Mononuclear cell (primary cell): ENCODE results near the gene NUDT15. TPM values are rescaled to one million over a fixed set of nuclear protein-coding genes. Genes with fewer than 3 reads are reported as not detected.
"Not testable (repeated sequence)": the region's sequence is repeated elsewhere in the genome, so short reads cannot be mapped to it uniquely, and the experiment has no call there.

Experiments
- H3K27me3 ChIP-seq: 2 replicates; pipeline ENCODE4 v1.6.0; 2011; ENCODE audit warnings: low read length, control low read depth; ENCODE audit not compliant: insufficient read depth
- H3K4me1 ChIP-seq: 2 replicates; pipeline ENCODE4 v1.5.1; 2011; ENCODE audit warnings: mild to moderate bottlenecking, low read length, control low read depth; ENCODE audit not compliant: insufficient read depth
- H3K4me3 ChIP-seq: 2 replicates; pipeline ENCODE4 v1.5.1; 2011; ENCODE audit warnings: mild to moderate bottlenecking, low read length, moderate library complexity
- H3K9me3 ChIP-seq: 2 replicates; pipeline ENCODE4 v1.5.1; 2011; ENCODE audit warnings: low read depth, mild to moderate bottlenecking, control low read depth, low read length
- total RNA-seq: library from RNA; depleted of rRNA; stranded (reverse); fragments of >200 nt; gene quantifications from one replicate; pipeline ENCODE4 v1.2.3, GENCODE V29; 2012

Gene NUDT15
- total RNA-seq, 1 donor, result 8.5 TPM

DNA sequence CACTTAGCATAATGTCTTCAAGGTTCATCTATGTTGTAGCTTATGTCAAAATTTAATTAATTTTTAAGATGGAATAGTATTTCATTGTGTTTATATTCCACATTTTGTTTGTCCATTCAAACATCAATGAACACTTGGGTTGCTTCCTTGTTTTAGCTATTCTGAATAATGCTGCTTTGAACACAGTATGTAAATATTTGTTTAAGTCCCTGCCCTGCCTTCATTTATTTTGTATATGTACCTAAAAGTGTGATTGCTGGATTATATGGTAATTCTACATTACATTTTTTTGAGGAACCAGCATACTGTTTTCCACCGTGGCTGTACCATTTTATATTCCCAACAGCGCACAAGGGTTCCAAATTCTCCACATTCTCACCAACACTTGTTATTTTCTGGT is 18.9 kb upstream of the NUDT15 start:
- Histone ChIP-seq H3K9me3 (no peaks in the 10 kb centered on the region), H3K4me1 (no peaks in the 10 kb centered on the region), H3K4me3 (no peak overlapping the region), H3K27me3 (no peaks in the 10 kb centered on the region)

DNA sequence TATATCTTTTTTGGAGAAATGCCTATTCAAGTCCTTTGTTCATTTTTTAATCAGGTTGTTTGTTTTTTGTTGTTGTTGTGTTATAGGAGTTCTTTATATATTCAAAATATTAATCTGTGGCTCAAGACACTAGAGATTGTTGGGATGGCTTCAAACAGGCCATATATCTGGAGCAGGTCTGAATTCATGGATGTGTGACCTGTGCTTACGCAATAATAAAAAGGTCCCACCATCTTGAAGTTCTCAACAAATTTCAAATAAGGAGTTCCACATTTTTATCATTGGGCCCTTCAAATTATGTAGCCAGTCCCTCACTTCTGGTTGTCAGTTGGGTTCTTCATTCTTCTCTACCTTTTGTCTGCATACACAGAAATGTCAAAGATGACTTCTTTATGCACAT is 17.7 kb upstream of the NUDT15 start:
- Histone ChIP-seq H3K27me3 (no peaks in the 10 kb centered on the region), H3K4me3 (no peak overlapping the region), H3K4me1 (no peaks in the 10 kb centered on the region), H3K9me3 (no peaks in the 10 kb centered on the region)

DNA sequence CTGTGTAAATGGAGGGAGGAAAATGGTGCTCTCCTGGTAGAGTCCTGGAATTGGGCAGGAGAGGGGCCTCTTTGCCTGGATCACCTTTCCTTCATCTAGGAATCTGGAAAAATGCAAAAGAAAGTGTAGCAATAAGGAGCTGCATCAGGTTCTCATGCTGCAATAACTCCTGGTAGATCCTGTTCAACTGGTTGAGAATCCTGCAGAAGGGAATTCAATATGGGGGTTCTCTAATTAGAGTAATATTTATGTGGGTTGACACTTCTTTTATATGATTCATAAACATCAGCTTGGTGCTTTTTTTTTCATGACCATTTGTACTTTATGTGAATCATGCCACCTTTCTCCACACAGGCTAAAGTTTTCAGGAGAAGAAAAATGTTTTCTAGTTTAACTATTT is 9.5 kb upstream of the NUDT15 start:
- Histone ChIP-seq H3K4me3 (no peak overlapping the region), H3K27me3 (no peaks in the 10 kb centered on the region), H3K9me3 (no peaks in the 10 kb centered on the region), H3K4me1 (no peaks in the 10 kb centered on the region)

DNA sequence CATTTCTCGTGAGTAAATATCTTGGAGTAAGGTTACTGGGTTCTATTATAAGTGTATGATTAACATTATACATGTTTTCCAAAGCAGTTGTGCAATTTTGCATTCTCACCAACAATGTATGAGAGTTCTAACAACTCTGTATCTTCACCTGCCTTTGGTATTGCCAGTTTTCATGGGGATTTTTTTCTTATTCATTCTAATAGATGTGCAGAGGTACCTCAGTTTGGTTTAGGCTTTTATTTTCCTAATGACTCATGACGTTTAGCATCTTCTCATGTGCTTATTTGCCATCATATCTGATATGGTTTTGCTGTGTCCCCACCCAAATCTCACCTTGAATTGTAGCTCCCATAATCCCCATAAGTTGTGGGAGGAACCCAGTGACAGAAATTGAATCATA is 7.7 kb upstream of the NUDT15 start:
- Histone ChIP-seq H3K9me3 (no peaks in the 10 kb centered on the region), H3K4me3 (no peak overlapping the region), H3K27me3 (no peaks in the 10 kb centered on the region), H3K4me1 (no peaks in the 10 kb centered on the region)

DNA sequence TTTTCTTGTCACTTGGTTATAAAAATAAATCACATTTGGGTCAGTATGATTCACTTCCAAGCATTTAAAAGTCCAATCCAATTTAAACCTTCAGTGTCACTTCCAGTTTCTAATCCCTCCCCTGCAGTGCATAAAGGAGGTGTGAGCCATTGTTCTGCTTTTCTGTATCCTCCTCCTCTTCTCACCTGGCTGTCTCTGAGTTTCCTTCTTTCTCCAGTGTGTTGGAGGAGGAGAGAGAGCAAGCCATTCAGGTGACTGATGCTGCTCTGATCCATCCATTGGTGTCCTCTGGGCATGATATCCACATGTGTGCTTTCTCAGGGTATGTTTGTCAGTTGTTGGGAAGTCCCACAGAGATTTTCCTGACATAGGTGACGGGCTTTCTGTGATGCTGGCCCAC is 1.2 kb downstream of the NUDT15 start:
- Histone ChIP-seq H3K27me3 (no peaks in the 10 kb centered on the region), H3K4me3 (no peak overlapping the region), H3K9me3 (no peaks in the 10 kb centered on the region), H3K4me1 (peaks cover 18% of the 10 kb centered on the region)

DNA sequence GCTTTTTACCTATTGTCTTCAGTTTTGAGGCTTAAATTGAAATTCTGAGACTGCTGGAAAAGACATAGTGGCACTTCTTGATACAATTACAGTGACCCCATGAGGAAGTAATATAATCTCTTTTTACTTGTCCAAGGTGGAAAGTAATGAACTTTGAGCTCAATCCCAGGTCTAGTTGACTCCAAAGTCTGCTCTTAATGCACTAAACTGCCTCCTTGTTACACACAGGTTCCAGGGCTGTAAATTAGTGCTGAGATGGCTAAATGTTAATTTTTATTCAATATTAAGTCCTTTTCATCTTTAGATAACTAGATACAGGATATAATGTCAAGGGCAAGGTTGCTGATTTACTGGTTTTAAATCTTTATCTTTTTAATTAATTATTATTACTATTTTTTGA is 2.5 kb downstream of the NUDT15 start:
- Histone ChIP-seq H3K4me1 (peaks cover 18% of the 10 kb centered on the region), H3K4me3 (no peak overlapping the region), H3K9me3 (no peaks in the 10 kb centered on the region), H3K27me3 (no peaks in the 10 kb centered on the region)

DNA sequence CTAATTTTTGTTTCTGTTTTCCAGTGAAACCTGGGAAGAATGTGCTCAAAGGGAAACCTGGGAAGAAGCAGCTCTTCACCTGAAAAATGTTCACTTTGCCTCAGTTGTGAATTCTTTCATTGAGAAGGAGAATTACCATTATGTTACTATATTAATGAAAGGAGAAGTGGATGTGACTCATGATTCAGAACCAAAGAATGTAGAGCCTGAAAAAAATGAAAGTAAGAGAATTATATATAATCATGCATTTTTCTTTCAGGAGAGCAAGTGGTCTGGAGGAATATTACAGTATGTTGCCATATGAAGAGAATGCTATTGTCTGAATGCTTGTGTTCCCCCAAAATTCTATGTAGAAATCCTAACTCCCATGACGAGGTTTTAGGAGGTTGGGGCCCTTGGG is 3.4 kb downstream of the NUDT15 start:
- Histone ChIP-seq H3K9me3 (no peaks in the 10 kb centered on the region), H3K4me3 (no peak overlapping the region), H3K27me3 (no peaks in the 10 kb centered on the region), H3K4me1 (peaks cover 18% of the 10 kb centered on the region)

DNA sequence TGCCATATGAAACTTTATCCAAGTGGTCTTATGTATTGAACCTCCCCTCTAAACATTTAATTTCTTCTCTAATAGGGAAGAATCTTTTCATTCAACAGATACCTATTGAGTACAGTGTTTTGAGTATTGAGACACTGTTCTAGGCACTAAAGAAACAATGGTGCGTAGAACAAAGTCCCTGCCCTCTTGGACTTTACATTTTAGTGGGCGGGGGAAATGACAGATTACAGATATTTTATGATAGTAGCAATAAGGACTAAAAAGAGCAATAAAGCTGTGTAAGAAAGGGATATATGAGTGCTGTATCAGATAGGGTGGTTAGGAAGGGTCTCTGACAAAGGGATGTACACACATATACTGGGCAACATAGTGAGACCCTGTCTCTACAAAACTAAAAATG is 5.4 kb downstream of the NUDT15 start:
- Histone ChIP-seq H3K4me1 (peaks cover 10% of the 10 kb centered on the region), H3K27me3 (no peaks in the 10 kb centered on the region), H3K9me3 (no peaks in the 10 kb centered on the region), H3K4me3 (no peak overlapping the region)

DNA sequence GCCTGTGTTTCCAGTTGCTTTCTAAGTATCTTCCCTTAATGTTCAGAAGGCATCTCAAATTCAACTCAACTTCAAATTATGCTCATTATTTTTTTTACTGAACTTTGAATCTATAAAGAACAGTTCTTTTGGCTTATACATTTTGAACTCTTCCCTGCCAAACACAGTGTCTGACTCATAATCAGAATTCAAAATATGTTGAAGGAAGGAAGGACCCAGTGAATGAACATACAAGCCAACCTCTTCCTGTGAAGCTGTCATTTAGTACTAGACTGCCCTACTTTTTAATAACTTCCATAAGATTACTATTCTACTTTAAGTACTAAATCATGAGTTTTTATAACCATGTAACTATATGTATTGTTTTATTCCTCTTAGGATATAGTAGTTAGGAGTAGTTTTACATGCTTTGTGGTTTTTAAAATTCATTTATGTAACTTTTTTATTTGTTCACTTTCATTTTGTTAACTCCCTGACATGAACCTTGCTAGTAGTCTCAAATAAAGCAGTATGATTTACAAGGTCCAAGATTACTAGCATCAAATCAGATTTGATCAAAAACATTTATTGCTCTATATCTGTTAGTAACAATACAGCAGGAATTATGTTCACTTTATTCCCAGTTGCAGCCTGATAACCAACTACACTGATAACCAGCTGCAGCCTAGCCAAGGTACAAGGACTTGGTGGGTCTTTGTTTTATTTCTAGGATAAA is 6.4 kb downstream of the NUDT15 start:
- Histone ChIP-seq H3K9me3 (no peaks in the 10 kb centered on the region), H3K4me3 (no peak overlapping the region), H3K4me1 (no peaks in the 10 kb centered on the region), H3K27me3 (no peaks in the 10 kb centered on the region)

DNA sequence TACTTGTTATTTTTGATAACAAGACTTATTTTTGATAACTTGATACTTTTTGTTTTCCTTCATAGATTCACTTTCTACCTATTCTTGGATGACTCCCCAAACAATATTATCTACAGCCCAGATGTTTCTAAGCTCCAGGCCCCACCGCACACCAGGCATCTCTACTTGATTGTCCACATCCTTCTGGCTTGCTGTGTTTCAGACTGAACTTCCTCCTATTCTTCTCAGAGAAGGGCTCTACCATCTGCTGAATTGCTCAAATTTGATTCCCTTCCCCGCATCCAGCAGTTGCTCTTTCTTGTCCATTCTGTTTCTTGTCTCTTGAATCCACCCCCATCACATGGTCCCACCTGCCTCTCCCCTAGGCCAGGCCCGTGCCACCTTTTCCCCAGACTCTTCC is 13.0 kb downstream of the NUDT15 start:
- no peaks in the 10 kb centered on the region for H3K27me3 ChIP-seq
- H3K9me3 ChIP-seq, result no peaks in the 10 kb centered on the region
- no peak overlapping the region for H3K4me3 ChIP-seq
- H3K4me1 ChIP-seq, result no peaks in the 10 kb centered on the region

DNA sequence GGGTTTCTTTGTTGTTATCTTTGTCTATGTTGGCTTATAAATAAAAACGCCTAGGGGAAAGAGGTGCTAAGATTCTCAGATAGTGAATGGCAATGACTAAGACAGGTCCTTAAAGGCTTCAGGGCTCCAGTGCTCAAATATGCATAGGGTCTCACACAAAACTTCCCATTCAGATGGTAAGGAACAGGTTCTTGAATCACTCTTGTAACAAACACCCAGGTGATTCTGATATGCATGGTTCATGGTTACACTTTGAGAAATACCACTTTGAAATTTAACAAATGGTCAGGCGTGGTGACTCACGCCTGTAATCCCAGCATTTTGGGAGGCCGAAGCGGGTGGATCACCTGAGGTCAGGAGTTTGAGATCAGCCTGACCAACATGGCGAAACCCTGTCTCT is 17.1 kb downstream of the NUDT15 start:
- Histone ChIP-seq H3K4me1 (no peaks in the 10 kb centered on the region), H3K27me3 (no peaks in the 10 kb centered on the region), H3K4me3 (no peak overlapping the region), H3K9me3 (no peaks in the 10 kb centered on the region)

DNA sequence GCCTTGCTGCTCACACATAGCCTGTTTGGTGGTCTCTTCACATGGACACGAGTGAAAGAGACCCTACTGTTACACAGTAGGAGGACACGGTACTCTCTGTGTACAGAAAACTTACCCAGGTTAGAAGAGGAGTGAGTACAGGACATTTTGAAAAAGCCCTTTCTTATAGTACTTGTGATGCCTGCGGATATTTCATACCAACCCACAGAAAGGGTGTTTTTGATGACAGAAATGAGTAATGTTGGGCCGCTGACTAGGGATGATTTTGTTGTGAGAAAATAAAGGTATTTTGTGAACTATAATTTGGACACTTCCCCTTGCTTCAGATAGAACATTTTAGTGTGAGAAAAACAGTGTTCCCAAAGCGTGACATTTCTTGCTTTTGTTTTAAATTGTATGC is 18.2 kb downstream of the NUDT15 start:
- no peaks in the 10 kb centered on the region for H3K27me3 ChIP-seq
- no peak overlapping the region for H3K4me3 ChIP-seq
- no peaks in the 10 kb centered on the region for H3K4me1 ChIP-seq
- no peaks in the 10 kb centered on the region for H3K9me3 ChIP-seq

DNA sequence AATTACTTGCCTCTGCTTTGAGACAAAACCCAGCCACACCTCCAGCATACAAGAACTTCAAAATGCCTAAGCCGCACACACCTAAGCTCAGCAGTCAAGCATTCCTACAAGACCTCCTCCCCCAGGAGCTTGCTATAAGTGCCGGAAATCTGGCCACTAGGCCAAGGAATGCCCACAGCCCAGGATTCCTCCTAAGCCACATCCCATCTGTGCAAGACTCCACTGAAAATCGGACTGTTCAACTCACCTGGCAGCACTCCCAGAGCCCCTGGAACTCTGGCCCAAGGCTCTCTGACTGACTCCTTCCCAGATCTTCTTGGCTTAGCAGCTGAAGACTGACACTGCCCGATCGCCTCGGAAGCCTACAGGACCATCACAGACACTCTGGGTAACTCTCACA is 21.0 kb downstream of the NUDT15 start:
- H3K9me3 ChIP-seq, H3K4me1 ChIP-seq, H3K27me3 ChIP-seq, H3K4me3 ChIP-seq: not testable (repeated sequence)

DNA sequence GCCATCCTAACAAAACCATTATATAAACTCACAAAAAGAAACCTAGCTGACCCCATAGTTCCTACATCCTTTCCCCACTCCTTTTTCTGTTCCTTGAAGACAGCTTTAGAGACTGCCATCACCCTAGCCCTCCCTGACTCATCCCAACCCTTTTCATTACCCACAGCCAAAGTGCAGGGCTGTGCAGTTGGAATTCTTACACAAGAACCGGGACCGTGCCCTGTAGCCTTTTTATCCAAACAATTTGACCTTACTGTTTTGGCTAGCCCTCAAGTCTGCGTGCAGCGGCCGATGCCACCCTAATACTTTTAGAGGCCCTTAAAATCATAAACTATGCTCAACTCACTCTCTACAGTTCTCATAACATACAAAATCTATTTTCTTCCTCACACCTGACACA is 22.4 kb downstream of the NUDT15 start:
- H3K9me3 ChIP-seq, H3K4me3 ChIP-seq, H3K4me1 ChIP-seq, H3K27me3 ChIP-seq: not testable (repeated sequence)

DNA sequence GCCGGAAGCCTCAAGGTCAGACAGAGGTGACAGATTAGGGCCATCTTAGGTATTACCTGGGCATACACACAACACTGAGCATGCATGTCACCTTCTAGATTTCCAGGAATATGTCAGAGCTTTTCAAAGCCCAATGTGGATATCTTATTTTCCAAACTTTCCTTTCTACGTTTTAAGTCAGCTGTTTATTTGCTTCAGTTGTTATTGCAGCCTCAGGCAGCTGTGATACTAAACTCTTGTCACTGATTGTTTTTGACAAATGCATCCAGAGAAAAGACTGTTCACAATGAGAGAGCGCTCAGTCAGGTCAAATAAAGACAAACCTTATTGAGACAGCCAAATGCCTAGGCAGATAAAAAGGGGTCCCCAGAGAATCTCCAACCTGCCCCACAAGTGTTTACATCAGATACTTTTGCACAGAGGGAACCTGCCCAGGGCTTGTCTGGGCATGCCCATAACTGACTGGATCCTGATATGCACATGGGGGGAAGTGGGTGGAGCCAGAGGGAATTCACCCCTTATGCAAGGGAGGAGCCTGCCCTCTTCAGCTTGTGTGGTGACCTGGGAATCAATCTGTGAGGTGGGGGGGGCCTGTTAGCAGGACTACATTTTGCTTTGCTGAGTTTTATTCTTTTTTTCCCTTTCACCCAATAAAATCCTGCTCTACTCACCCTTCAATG is 28.9 kb downstream of the NUDT15 start:
- Histone ChIP-seq H3K4me1 (no peaks in the 10 kb centered on the region), H3K27me3 (no peaks in the 10 kb centered on the region), H3K4me3 (no peak overlapping the region), H3K9me3 (peaks cover 25% of the 10 kb centered on the region)

DNA sequence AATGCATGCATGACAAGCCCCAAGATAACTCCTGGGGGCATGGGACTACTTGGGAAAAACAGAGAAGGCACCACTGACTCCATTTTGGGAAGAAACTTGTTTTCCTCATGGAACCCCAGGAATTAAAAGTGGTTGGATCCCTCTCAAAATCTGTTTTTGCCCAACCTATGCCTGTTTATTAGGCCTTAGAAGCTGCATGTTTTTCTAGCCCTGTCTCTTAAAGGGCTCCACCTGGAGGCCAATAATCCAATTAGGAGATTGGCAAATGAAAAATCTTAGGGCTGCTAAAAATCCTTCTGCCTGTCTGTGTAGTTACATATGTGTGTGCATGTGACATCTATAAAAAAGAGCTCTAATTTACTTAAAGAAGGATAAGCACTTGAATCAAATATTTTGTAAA is 30.5 kb downstream of the NUDT15 start:
- Histone ChIP-seq H3K9me3 (peaks cover 25% of the 10 kb centered on the region), H3K27me3 (no peaks in the 10 kb centered on the region), H3K4me3 (no peak overlapping the region)

More for the DNA sequence above, 30.5 kb downstream of the NUDT15 start:
- H3K4me1 ChIP-seq, result no peaks in the 10 kb centered on the region
